Transverse colon (tissue), 4 donors: ENCODE results near the gene BIVM.

Experiments used
- EP300 ChIP-seq: sonication (generic); formaldehyde crosslinking; IDR thresholded peaks from one replicate; pipeline ENCODE4 v1.6.1; 2017; ENCODE audit warnings: antibody characterized with exemption, low read depth
- POLR2A ChIP-seq: fragments of 450-650 bp; IDR thresholded peaks from one replicate; pipeline ENCODE4 v1.6.1; 2016; ENCODE audit warnings: antibody characterized with exemption, mild to moderate bottlenecking, moderate library complexity
- POLR2AphosphoS5 ChIP-seq, 3 donors: sonication (generic); formaldehyde crosslinking; IDR thresholded peaks; one replicate each; pipeline ENCODE4 v1.6.1; 2016; ENCODE audit warnings: antibody characterized with exemption in 3 of 3
- TF ChIP-seq, protein P1 (sequence below), 5 experiments: fragments of 200-600 bp in 3 of 5; fragments of 450-650 bp in 2 of 5; sonication (generic) in 3 of 5; IDR thresholded peaks; 1 replicate in 2 of 5; 2 replicates in 3 of 5; pipeline ENCODE4 v1.5.1; 2016 to 2017; ENCODE audit warnings: antibody characterized with exemption in 5 of 5, inconsistent platforms in 3 of 5, mild to moderate bottlenecking in 2 of 5, moderate library complexity in 1 of 5

DNA sequence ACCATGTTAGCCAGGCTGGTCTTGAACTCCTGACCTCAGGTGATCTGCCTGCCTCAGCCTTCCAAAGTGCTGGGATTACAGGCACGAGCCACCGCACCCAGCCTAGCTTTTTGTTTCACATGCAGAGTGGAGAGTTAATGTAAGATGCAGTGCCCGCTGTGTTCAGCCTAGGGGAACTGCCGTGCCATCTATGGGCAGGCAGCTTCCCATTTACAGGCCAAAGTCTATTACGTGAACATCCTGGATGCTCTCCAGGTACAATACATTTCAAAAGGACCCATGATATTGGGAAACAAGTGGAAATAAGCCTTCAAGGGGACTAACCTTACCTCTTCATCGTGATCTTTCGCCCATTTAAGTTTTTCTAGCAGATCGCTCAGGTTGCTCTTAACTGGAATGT is 10.2 kb upstream of the BIVM start:
- TF ChIP-seq POLR2A (no peak), EP300 (no peak), POLR2AphosphoS5 (IDR thresholded peaks at IDR 0.05) (no peak)
- TF ChIP-seq, protein P1, sequence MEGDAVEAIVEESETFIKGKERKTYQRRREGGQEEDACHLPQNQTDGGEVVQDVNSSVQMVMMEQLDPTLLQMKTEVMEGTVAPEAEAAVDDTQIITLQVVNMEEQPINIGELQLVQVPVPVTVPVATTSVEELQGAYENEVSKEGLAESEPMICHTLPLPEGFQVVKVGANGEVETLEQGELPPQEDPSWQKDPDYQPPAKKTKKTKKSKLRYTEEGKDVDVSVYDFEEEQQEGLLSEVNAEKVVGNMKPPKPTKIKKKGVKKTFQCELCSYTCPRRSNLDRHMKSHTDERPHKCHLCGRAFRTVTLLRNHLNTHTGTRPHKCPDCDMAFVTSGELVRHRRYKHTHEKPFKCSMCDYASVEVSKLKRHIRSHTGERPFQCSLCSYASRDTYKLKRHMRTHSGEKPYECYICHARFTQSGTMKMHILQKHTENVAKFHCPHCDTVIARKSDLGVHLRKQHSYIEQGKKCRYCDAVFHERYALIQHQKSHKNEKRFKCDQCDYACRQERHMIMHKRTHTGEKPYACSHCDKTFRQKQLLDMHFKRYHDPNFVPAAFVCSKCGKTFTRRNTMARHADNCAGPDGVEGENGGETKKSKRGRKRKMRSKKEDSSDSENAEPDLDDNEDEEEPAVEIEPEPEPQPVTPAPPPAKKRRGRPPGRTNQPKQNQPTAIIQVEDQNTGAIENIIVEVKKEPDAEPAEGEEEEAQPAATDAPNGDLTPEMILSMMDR (IDR thresholded peaks at IDR 0.05) = no peak
